Tibial nerve (tissue), 4 donors: ENCODE data around the gene ARFGEF3. TPM values are rescaled to one million over a fixed set of nuclear protein-coding genes. Genes with fewer than 3 reads are reported as not detected.

Source experiments
- DNase-seq, 2 donors: peaks; one replicate each; pipeline ENCODE4 v3.0.0-alpha.2; 2019; ENCODE audit warnings: low spot score in 2 of 2
- H3K27ac ChIP-seq, 4 donors: fragments of 200-600 bp; sonication (generic) in 3 of 4; one replicate each; pipeline ENCODE4 v1.5.1; 2017 to 2019; ENCODE audit warnings: mild to moderate bottlenecking in 1 of 4
- H3K27me3 ChIP-seq, 2 donors: fragments of 200-600 bp; sonication (generic) in 1 of 2; one replicate each; pipeline versions ENCODE4 v1.5.1 to v1.6.0; 2017 to 2019
- H3K36me3 ChIP-seq, 3 donors: fragments of 200-600 bp; sonication (generic); one replicate each; pipeline ENCODE4 v1.5.1; 2018 to 2019
- H3K4me1 ChIP-seq, 4 donors: fragments of 200-600 bp; sonication (generic) in 3 of 4; one replicate each; pipeline ENCODE4 v1.5.1; 2017 to 2019
- H3K4me3 ChIP-seq, 4 donors: fragments of 200-600 bp; sonication (generic) in 3 of 4; one replicate each; pipeline ENCODE4 v1.5.1; 2017 to 2019; ENCODE audit warnings: mild to moderate bottlenecking in 1 of 4, moderate library complexity in 1 of 4
- H3K9me3 ChIP-seq, 4 donors: fragments of 200-600 bp; sonication (generic) in 3 of 4; one replicate each; pipeline ENCODE4 v1.5.1; 2017 to 2019
- CTCF ChIP-seq, 5 experiments: fragments of 200-600 bp in 3 of 5; fragments of 450-650 bp in 2 of 5; sonication (generic) in 3 of 5; IDR thresholded peaks; one replicate each; pipeline ENCODE4 v1.5.1; 2016 to 2019; ENCODE audit warnings: antibody characterized with exemption in 5 of 5, mild to moderate bottlenecking in 3 of 5, moderate library complexity in 2 of 5
- EP300 ChIP-seq, 2 donors: sonication (generic); formaldehyde crosslinking; IDR thresholded peaks; one replicate each; pipeline ENCODE4 v1.6.1; 2017; ENCODE audit warnings: antibody characterized with exemption in 2 of 2, mild to moderate bottlenecking in 1 of 2
- POLR2A ChIP-seq, 2 donors: fragments of 450-650 bp; IDR thresholded peaks; one replicate each; pipeline ENCODE4 v1.6.1; 2017; ENCODE audit warnings: antibody characterized with exemption in 2 of 2, mild to moderate bottlenecking in 2 of 2, moderate library complexity in 2 of 2
- WGBS, 2 donors: methylation state at CpG; one replicate each; pipeline ENCODE4 v1.1.5; 2018; 5-methylcytosine and 5-hydroxymethylcytosine counted together
- total RNA-seq, 4 donors: library from RNA; depleted of rRNA; stranded (reverse); fragments of >200 nt; gene quantifications; one replicate each; pipeline ENCODE4 v1.1.0, GENCODE V29; 2016

ARFGEF3 gene
- total RNA-seq, 4 donors from 2014 or later = 3.9 to 6.9 (median 5.4) TPM

GRCh38 chr6:138201836-138202235, 40.1 kb downstream of the ARFGEF3 start:
- Histone ChIP-seq H3K36me3 (no peaks in the 10 kb centered on the region), H3K9me3 (no peaks in the 10 kb centered on the region), H3K4me1 (no peaks in the 10 kb centered on the region), H3K27ac (no peak overlapping the region), H3K4me3 (no peak overlapping the region), H3K27me3 (no peaks in the 10 kb centered on the region)
- DNase-seq = no peak
- no peak for TF ChIP-seq CTCF (IDR thresholded peaks at IDR 0.05)
- no peak for TF ChIP-seq POLR2A (IDR thresholded peaks at IDR 0.05)
- no peak for TF ChIP-seq EP300 (IDR thresholded peaks at IDR 0.05)
- WGBS, 2 donors = 96% methylated on average over 4 of the region's 4 CpGs

DNA sequence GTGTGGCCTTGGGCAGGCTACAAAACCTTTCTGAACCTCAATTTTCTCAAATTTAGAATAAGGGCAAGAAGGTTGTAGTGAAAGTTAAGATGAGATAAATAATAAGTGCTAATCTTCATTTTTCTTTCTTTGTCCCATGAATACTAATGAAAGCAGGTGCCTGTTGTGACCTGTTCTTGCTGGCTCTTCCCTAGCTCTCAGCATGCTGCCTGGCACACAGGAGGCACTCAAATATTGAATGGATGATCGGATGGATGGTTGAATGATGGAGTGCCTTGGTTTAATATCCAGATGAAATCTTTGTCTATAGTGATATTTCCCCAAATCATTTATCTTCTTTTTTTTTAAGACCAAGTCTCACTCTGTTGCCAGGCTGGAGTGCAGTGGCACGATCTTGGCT, 41.6 kb downstream of the ARFGEF3 start:
- H3K4me3 ChIP-seq = no peak overlapping the region
- TF ChIP-seq EP300 (IDR thresholded peaks at IDR 0.05) = no peak
- no peak for TF ChIP-seq CTCF (IDR thresholded peaks at IDR 0.05)
- no peak for TF ChIP-seq POLR2A (IDR thresholded peaks at IDR 0.05)
- no peaks in the 10 kb centered on the region for H3K9me3 ChIP-seq
- H3K27ac ChIP-seq = no peak overlapping the region
- WGBS, 2 donors = 96 to 98% methylated on average over 2 of the region's 2 CpGs
- H3K4me1 ChIP-seq = no peaks in the 10 kb centered on the region
- H3K36me3 ChIP-seq = no peaks in the 10 kb centered on the region
- no peak for DNase-seq
- no peaks in the 10 kb centered on the region for H3K27me3 ChIP-seq

DNA sequence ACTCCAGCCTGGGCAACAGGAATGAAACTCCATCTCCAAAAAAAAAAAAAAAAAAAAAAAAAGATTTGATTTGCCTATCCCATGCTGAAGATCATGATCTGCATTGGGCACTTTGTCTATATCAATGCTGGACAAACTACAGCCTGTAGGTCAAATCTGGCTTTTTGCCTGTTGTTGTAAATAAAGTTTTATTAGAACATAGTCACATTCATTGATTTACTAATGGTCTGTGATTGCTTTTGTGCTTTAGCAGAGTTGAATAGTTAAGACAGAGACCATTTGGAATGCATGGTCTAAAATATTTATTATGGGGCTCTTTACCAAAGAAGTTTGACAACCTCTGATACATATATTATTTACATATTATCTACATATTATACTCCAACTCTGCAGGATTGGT, 42.6 kb downstream of the ARFGEF3 start:
- Histone ChIP-seq H3K27me3 (no peaks in the 10 kb centered on the region), H3K9me3 (no peaks in the 10 kb centered on the region), H3K4me3 (no peak overlapping the region), H3K27ac (no peak overlapping the region), H3K36me3 (no peaks in the 10 kb centered on the region), H3K4me1 (no peaks in the 10 kb centered on the region)
- DNase-seq = no peak
- TF ChIP-seq EP300 (IDR thresholded peaks at IDR 0.05) (no peak), CTCF (IDR thresholded peaks at IDR 0.05) (no peak), POLR2A (IDR thresholded peaks at IDR 0.05) (no peak)

GRCh38 chr6:138204792-138205384, 43.1 kb downstream of the ARFGEF3 start:
- WGBS, 2 donors = 86 to 88% methylated on average over 4 of the region's 4 CpGs
- no peaks in the 10 kb centered on the region for H3K9me3 ChIP-seq
- no peak for DNase-seq

More at GRCh38 chr6:138204792-138205384, 43.1 kb downstream of the ARFGEF3 start:
- Histone ChIP-seq H3K4me3 (no peak overlapping the region), H3K27ac (no peak overlapping the region), H3K27me3 (no peaks in the 10 kb centered on the region), H3K36me3 (no peaks in the 10 kb centered on the region), H3K4me1 (no peaks in the 10 kb centered on the region)
- TF ChIP-seq CTCF (IDR thresholded peaks at IDR 0.05) (no peak), EP300 (IDR thresholded peaks at IDR 0.05) (no peak), POLR2A (IDR thresholded peaks at IDR 0.05) (no peak)
